GM12872 (cell line): Measurements from ENCODE around the gene NBDY.

ENCODE experiments used
- TF ChIP-seq, protein P1 (sequence below): IDR thresholded peaks from 3 replicates; pipeline ENCODE4 v1.5.1; 2011; ENCODE audit warnings: low read depth, mild to moderate bottlenecking, low read length, moderate library complexity; ENCODE audit not compliant: insufficient read depth

The NBDY gene

GRCh38 chrX:56817179-56817578, 88.1 kb downstream of the NBDY start:
- TF ChIP-seq, protein P1, sequence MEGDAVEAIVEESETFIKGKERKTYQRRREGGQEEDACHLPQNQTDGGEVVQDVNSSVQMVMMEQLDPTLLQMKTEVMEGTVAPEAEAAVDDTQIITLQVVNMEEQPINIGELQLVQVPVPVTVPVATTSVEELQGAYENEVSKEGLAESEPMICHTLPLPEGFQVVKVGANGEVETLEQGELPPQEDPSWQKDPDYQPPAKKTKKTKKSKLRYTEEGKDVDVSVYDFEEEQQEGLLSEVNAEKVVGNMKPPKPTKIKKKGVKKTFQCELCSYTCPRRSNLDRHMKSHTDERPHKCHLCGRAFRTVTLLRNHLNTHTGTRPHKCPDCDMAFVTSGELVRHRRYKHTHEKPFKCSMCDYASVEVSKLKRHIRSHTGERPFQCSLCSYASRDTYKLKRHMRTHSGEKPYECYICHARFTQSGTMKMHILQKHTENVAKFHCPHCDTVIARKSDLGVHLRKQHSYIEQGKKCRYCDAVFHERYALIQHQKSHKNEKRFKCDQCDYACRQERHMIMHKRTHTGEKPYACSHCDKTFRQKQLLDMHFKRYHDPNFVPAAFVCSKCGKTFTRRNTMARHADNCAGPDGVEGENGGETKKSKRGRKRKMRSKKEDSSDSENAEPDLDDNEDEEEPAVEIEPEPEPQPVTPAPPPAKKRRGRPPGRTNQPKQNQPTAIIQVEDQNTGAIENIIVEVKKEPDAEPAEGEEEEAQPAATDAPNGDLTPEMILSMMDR, result no peak

DNA sequence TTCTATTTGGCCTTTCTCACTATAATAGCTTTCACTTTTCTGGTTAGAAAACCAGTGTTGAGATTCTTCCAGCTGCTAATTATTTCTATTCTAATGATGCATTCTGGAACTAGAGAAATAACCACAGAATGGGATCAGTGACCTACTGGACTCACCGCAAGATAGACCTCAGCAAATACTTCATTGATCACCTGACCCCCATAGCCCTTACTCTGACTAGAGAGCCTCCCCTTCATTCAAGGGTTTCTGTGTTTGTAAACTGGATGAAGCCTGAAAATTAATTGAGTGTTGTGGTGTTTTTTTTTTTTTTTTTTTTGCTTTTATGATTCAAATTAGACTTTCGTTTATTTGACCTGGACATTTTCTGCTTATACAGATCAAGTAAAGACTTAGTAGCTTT, 97.0 kb downstream of the NBDY start:
- TF ChIP-seq, protein P1, result no peak

- TF ChIP-seq, protein P1, result no peak
Measured at GRCh38 chrX:56833626-56834025, 104.6 kb downstream of the NBDY start.

DNA sequence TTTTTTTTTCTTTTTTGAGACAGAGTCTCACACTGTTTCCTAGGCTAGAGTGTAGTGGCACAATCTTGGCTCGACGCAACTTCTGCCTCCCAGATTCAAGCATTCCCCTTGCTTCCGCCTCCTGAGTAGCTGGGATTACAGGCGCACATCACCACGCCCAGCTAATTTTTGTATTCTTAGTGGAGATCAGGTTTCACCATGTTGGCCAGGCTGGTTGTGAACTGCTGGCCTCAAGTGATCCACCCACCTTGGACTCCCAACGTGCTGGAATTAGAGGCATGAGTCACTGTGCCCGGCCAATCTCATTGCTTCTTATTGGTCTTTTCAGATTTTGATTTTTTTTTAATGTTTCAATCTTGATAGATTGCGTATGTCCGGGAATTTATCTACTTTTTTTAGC, 124.4 kb downstream of the NBDY start:
- TF ChIP-seq, protein P1, result no peak

- TF ChIP-seq, protein P1, result no peak
Measured at GRCh38 chrX:56857042-56857441, 128.0 kb downstream of the NBDY start.

GRCh38 chrX:56860888-56861287, 131.8 kb downstream of the NBDY start:
- TF ChIP-seq, protein P1, result no peak
